ENCODE measurements around the gene ITSN1.
"Not testable (repeated sequence)": the region's sequence is repeated elsewhere in the genome, so short reads cannot be mapped to it uniquely, and the experiment has no call there.

GRCh38 chr21:33863191-33863590, 220.9 kb downstream of the ITSN1 start:
- TF ChIP-seq POLR2A, CTCF (IDR thresholded peaks at IDR 0.05): not testable (repeated sequence)
